H1 (cell line): Measurements from ENCODE around the gene PLXND1. TPM values are rescaled to one million over a fixed set of nuclear protein-coding genes. Genes with fewer than 3 reads are reported as not detected.

ENCODE experiments used
- ATF3 ChIP-seq: IDR thresholded peaks from 2 replicates; pipeline ENCODE4 v1.6.1; 2011; ENCODE audit warnings: low read depth, mild to moderate bottlenecking, low read length; ENCODE audit not compliant: insufficient read depth
- CTBP2 ChIP-seq: IDR thresholded peaks from 2 replicates; pipeline ENCODE4 v1.7.0; 2011; ENCODE audit warnings: borderline replicate concordance, mild to moderate bottlenecking, moderate library complexity, mixed read lengths, low read length; ENCODE audit not compliant: insufficient read depth, insufficient read length
- KDM4A ChIP-seq: IDR thresholded peaks from one replicate; pipeline ENCODE4 v1.7.1; 2012; ENCODE audit warnings: low read depth, mild to moderate bottlenecking, moderate library complexity, low read length, inconsistent platforms; ENCODE audit not compliant: severe bottlenecking
- KDM5A ChIP-seq: fragments of 200-600 bp; IDR thresholded peaks from 2 replicates; pipeline ENCODE4 v1.7.1; 2012; ENCODE audit warnings: mild to moderate bottlenecking, low read length, inconsistent platforms, mixed read lengths
- MAFK ChIP-seq: IDR thresholded peaks from 2 replicates; pipeline ENCODE4 v1.6.1; 2012; ENCODE audit warnings: low read depth, mild to moderate bottlenecking, improper control_type of control experiment, low read length
- POLR2A ChIP-seq, 2 experiments: IDR thresholded peaks; 1 replicate in 1 of 2; 2 replicates in 1 of 2; pipeline ENCODE4 v1.6.1; 2011; ENCODE audit warnings: low read depth in 2 of 2, low read length in 2 of 2, mild to moderate bottlenecking in 2 of 2; ENCODE audit errors: control extremely low read depth in 1 of 2
- RBBP5 ChIP-seq: IDR thresholded peaks from 2 replicates; pipeline ENCODE4 v1.7.1; 2012; ENCODE audit warnings: low read depth, mild to moderate bottlenecking, inconsistent platforms, low read length, moderate library complexity, borderline replicate concordance
- RFX5 ChIP-seq: IDR thresholded peaks from 2 replicates; pipeline ENCODE4 v1.6.1; 2011; ENCODE audit warnings: low read depth, low read length, improper control_type of control experiment, borderline replicate concordance
- TBP ChIP-seq: IDR thresholded peaks from 2 replicates; pipeline ENCODE4 v1.6.1; 2011; ENCODE audit warnings: low read depth, low read length, improper control_type of control experiment
- TEAD4 ChIP-seq: IDR thresholded peaks from 2 replicates; pipeline ENCODE4 v1.6.1; 2012; ENCODE audit warnings: low read depth, low read length, inconsistent platforms, mixed read lengths
- polyA plus RNA-seq, 7 experiments: library from polyadenylated mRNA; depleted of rRNA in 3 of 7; stranded (reverse) in 5 of 7; unstranded in 2 of 7; fragments of >200 nt in 5 of 7; fragments of 200-250 nt in 2 of 7; gene quantifications; 1 replicate in 5 of 7; 2 replicates in 1 of 7; 4 replicates in 1 of 7; pipeline versions ENCODE4 v1.2.1 to v1.2.3, GENCODE V29; 2011 to 2013; ENCODE audit warnings: missing spikeins in 2 of 7, mixed read lengths in 2 of 7
- total RNA-seq: library from RNA; stranded (reverse); fragmentation: NEBNext Ultra II Directional; extraction: Animal tissue kit (Norgen Biotek cat#: 25700); gene quantifications from 2 replicates; pipeline ENCODE4 v1.2.1, GENCODE V29; 2021

The PLXND1 gene
- total and polyA plus RNA-seq, 2 of the 8 experiments (the other 6 are each of a cell fraction or from before 2014, with no cell fraction given), result 17.7 to 66.4 TPM

DNA sequence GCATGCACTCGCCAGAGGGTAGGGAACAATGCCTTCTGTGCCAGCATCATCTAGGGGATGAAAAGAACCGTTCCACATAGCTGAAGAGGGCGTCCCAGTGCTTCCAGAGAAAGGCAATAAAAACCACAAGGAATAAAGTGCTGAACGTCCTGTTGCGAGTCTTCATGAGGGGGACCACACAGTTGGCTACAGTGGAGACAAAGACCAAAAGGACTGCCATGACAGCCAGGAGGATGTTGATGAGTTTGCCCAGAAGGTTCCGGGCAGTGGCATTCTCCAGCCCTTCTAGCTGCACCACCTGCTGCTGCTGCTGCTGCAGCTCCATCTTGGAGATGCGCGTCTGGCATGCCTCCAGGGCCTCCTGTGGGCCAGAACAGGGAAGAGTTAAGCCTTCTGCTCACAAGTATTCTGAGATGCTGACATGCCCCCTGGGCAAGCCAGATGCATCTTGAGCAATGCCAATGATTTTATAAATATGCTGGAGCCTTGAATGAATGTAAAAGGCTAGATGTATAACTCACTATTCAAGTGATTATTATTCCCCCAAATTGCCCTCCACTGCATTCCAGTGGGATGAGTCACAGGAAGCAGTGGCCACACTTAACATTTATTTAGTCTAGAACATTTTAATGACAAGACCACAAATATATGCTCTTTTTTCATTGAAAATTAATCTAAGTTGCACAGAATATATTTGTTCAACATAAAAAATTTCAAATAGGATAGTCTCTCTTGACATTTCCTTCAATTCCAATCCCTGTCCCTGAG lies 45.1 kb upstream of the PLXND1 start (continued):
- TF ChIP-seq CTBP2, result peak; percentile 71
- no peak for TF ChIP-seq ATF3
- no peak for TF ChIP-seq KDM4A
- no peak for TF ChIP-seq RBBP5
- TF ChIP-seq MAFK, result no peak
- no peak for TF ChIP-seq KDM5A
- TF ChIP-seq RFX5, result no peak
- TF ChIP-seq TEAD4, result peak; percentile 47; the same call in 1 of the 2 replicates
- no peak for TF ChIP-seq POLR2A (IDR thresholded peaks at IDR 0.05; ENCODE audit: control extremely low read depth in 1 of 2, low read depth in 2 of 2, low read length in 2 of 2)
- TF ChIP-seq TBP, result no peak
